SU-DHL-6 (cell line): ENCODE measurements around the gene MED10.

Source experiments
- H2AFZ ChIP-seq: fragments of 200-600 bp; sonication (generic); 2 replicates; pipeline ENCODE4 v1.6.1; 2014; ENCODE audit warnings: low read depth, mild to moderate bottlenecking, moderate library complexity, mixed read lengths, antibody characterized with exemption, low read length; ENCODE audit not compliant: severe bottlenecking
- H3F3A ChIP-seq: fragments of 200-600 bp; shearing (Covaris generic); 2 replicates; pipeline ENCODE4 v1.6.0; 2016; ENCODE audit warnings: antibody characterized with exemption, mild to moderate bottlenecking; ENCODE audit not compliant: insufficient read depth
- H3K27ac ChIP-seq: fragments of 200-600 bp; sonication (generic); 2 replicates; pipeline ENCODE4 v1.5.1; 2016; ENCODE audit warnings: low read depth, mild to moderate bottlenecking, low read length, moderate library complexity, mixed read lengths
- H3K27me3 ChIP-seq: fragments of 200-600 bp; sonication (generic), shearing (Covaris generic); 2 replicates; pipeline ENCODE4 v1.6.0; 2014; ENCODE audit warnings: mild to moderate bottlenecking, low read length
- H3K36me3 ChIP-seq: fragments of 200-600 bp; sonication (generic); 2 replicates; pipeline ENCODE4 v1.6.1; 2014; ENCODE audit warnings: mild to moderate bottlenecking, low read length, mixed read lengths
- H3K4me2 ChIP-seq: fragments of 300-600, 200-600 bp; shearing (Covaris generic), sonication (generic); 2 replicates; pipeline ENCODE4 v1.6.0; 2014; ENCODE audit warnings: low read length, low read depth, mild to moderate bottlenecking; ENCODE audit not compliant: poor library complexity, severe bottlenecking
- H3K4me3 ChIP-seq: fragments of 200-600 bp; sonication (generic); 2 replicates; pipeline ENCODE4 v1.5.1; 2014; ENCODE audit warnings: antibody characterized with exemption, low read length, mild to moderate bottlenecking, mixed read lengths; ENCODE audit not compliant: insufficient read depth, poor library complexity, severe bottlenecking
- H3K79me2 ChIP-seq: fragments of 200-600 bp; sonication (generic); 2 replicates; pipeline ENCODE4 v1.6.1; 2014; ENCODE audit warnings: mild to moderate bottlenecking, low read length, moderate library complexity; ENCODE audit not compliant: insufficient read depth
- H3K9ac ChIP-seq: fragments of 200-600 bp; sonication (generic); 2 replicates; pipeline ENCODE4 v1.7.0; 2014; ENCODE audit warnings: mild to moderate bottlenecking, low read length
- H3K9me2 ChIP-seq: fragments of 200-600 bp; sonication (generic); replicated peaks from 2 replicates; pipeline ENCODE4 v1.6.1; 2014; ENCODE audit warnings: low read length; ENCODE audit not compliant: insufficient read depth
- H3K9me3 ChIP-seq: fragments of 200-600 bp; sonication (generic); 2 replicates; pipeline ENCODE4 v1.6.1; 2014; ENCODE audit warnings: low read length, mixed read lengths; ENCODE audit not compliant: insufficient read depth
- H4K20me1 ChIP-seq: fragments of 200-600 bp; sonication (generic); 2 replicates; pipeline ENCODE4 v1.6.1; 2014; ENCODE audit warnings: low read depth, mild to moderate bottlenecking, antibody characterized with exemption, low read length, moderate library complexity, mixed read lengths
- CTCF ChIP-seq: fragments of 200-600 bp; sonication (generic); IDR thresholded peaks from one replicate; pipeline ENCODE4 v1.5.1; 2017; ENCODE audit warnings: antibody characterized with exemption, mild to moderate bottlenecking, low read length, moderate library complexity; ENCODE audit not compliant: insufficient read depth, poor library complexity, severe bottlenecking
- EZH2phosphoT487 ChIP-seq: fragments of 200-600 bp; sonication (generic), shearing (Covaris generic); conservative IDR thresholded peaks from 2 replicates; pipeline ENCODE4 v1.6.1; 2018; ENCODE audit warnings: mild to moderate bottlenecking, antibody characterized with exemption, low read length, moderate library complexity, mixed read lengths

The MED10 gene

GRCh38 chr5:6410421-6410820 is 32.1 kb upstream of the MED10 start:
- Histone ChIP-seq H3K27ac (no peak overlapping the region), H3K9me3 (no peaks in the 10 kb centered on the region)

GRCh38 chr5:6408627-6409446 is 30.5 kb upstream of the MED10 start:
- Histone ChIP-seq H3F3A (no peaks in the 10 kb centered on the region), H3K4me3 (no peak overlapping the region), H3K79me2 (no peaks in the 10 kb centered on the region), H3K9ac (no peak overlapping the region), H3K27ac (no peak overlapping the region), H4K20me1 (no peaks in the 10 kb centered on the region), H3K4me2 (no peak overlapping the region), H3K36me3 (no peaks in the 10 kb centered on the region), H3K27me3 (no peaks in the 10 kb centered on the region), H3K9me2 (no peaks in the 10 kb centered on the region), H2AFZ (no peak overlapping the region), H3K9me3 (no peaks in the 10 kb centered on the region)
- no peak for TF ChIP-seq CTCF
- no peak for TF ChIP-seq EZH2phosphoT487

More at GRCh38 chr5:6410421-6410820, 32.1 kb upstream of the MED10 start:
- no peak overlapping the region for H3K4me3 ChIP-seq
- no peaks in the 10 kb centered on the region for H3K9me2 ChIP-seq
- no peaks in the 10 kb centered on the region for H3K79me2 ChIP-seq
- no peaks in the 10 kb centered on the region for H3K36me3 ChIP-seq
- H2AFZ ChIP-seq, result no peak overlapping the region
- no peaks in the 10 kb centered on the region for H3F3A ChIP-seq
- no peaks in the 10 kb centered on the region for H3K27me3 ChIP-seq
- no peaks in the 10 kb centered on the region for H4K20me1 ChIP-seq
- H3K9ac ChIP-seq, result no peak overlapping the region
- TF ChIP-seq EZH2phosphoT487, result no peak
- TF ChIP-seq CTCF, result no peak
- H3K4me2 ChIP-seq, result no peak overlapping the region

GRCh38 chr5:6408260-6408596 is 29.9 kb upstream of the MED10 start:
- no peaks in the 10 kb centered on the region for H3K79me2 ChIP-seq
- H3K4me3 ChIP-seq, result no peak overlapping the region
- H2AFZ ChIP-seq, result no peak overlapping the region
- H3K36me3 ChIP-seq, result no peaks in the 10 kb centered on the region
- H4K20me1 ChIP-seq, result no peaks in the 10 kb centered on the region
- H3K27me3 ChIP-seq, result no peaks in the 10 kb centered on the region
- H3F3A ChIP-seq, result no peaks in the 10 kb centered on the region
- H3K4me2 ChIP-seq, result no peak overlapping the region
- H3K9ac ChIP-seq, result no peak overlapping the region
- no peak overlapping the region for H3K27ac ChIP-seq
- no peak for TF ChIP-seq EZH2phosphoT487
- no peaks in the 10 kb centered on the region for H3K9me3 ChIP-seq
- H3K9me2 ChIP-seq, result no peaks in the 10 kb centered on the region

- Histone ChIP-seq H2AFZ (no peak overlapping the region), H3K9me3 (no peaks in the 10 kb centered on the region), H3K79me2 (no peaks in the 10 kb centered on the region), H3K27me3 (no peaks in the 10 kb centered on the region), H3K4me2 (no peak overlapping the region), H3K9ac (no peak overlapping the region), H3F3A (no peaks in the 10 kb centered on the region), H3K9me2 (no peaks in the 10 kb centered on the region), H3K36me3 (no peaks in the 10 kb centered on the region), H3K4me3 (no peak overlapping the region), H3K27ac (no peak overlapping the region), H4K20me1 (no peaks in the 10 kb centered on the region)
- no peak for TF ChIP-seq EZH2phosphoT487
- TF ChIP-seq CTCF, result no peak
Observed at GRCh38 chr5:6407558-6408259, 29.4 kb upstream of the MED10 start.
